Coronary artery (tissue), 2 donors: ENCODE data around the gene PRR23E.

Experiments used
- DNase-seq: peaks from one replicate; pipeline ENCODE4 v3.0.0-alpha.2; 2017; ENCODE audit warnings: low spot score
- H3K27ac ChIP-seq, 2 donors: fragments of 200-600 bp; sonication (generic); one replicate each; pipeline ENCODE4 v1.5.1; 2016 to 2019
- H3K4me3 ChIP-seq: fragments of 200-600 bp; sonication (generic); 2 replicates; pipeline ENCODE4 v1.5.1; 2016; ENCODE audit warnings: mild to moderate bottlenecking, moderate library complexity
- CTCF ChIP-seq: fragments of 200-600 bp; sonication (generic); IDR thresholded peaks from one replicate; pipeline ENCODE4 v1.5.1; 2019; ENCODE audit warnings: antibody characterized with exemption

The PRR23E gene

GRCh38 chr3:127164615-127165014 is 28.3 kb upstream of the PRR23E start:
- DNase-seq, result peak; percentile 63
- no peak for TF ChIP-seq CTCF

GRCh38 chr3:127165036-127165435 is 27.9 kb upstream of the PRR23E start:
- Histone ChIP-seq H3K27ac (no peak overlapping the region), H3K4me3 (no peak overlapping the region)
- no peak for DNase-seq
- no peak for TF ChIP-seq CTCF

More at GRCh38 chr3:127164615-127165014, 28.3 kb upstream of the PRR23E start:
- no peak overlapping the region for H3K27ac ChIP-seq
- no peak overlapping the region for H3K4me3 ChIP-seq

GRCh38 chr3:127165694-127166485 is 27.0 kb upstream of the PRR23E start:
- TF ChIP-seq CTCF, result no peak

GRCh38 chr3:127166501-127167065 is 26.3 kb upstream of the PRR23E start:
- DNase-seq, result peak; percentile 55
- no peak overlapping the region for H3K4me3 ChIP-seq
- H3K27ac ChIP-seq, result no peak overlapping the region
- TF ChIP-seq CTCF, result no peak

More at GRCh38 chr3:127165694-127166485, 27.0 kb upstream of the PRR23E start:
- DNase-seq, result peak; percentile 22
- no peak overlapping the region for H3K27ac ChIP-seq
- H3K4me3 ChIP-seq, result no peak overlapping the region

GRCh38 chr3:127167315-127168043 is 25.5 kb upstream of the PRR23E start:
- no peak overlapping the region for H3K4me3 ChIP-seq
- peak; percentile 53 for DNase-seq
- H3K27ac ChIP-seq, result no peak overlapping the region
- TF ChIP-seq CTCF, result no peak

- H3K4me3 ChIP-seq, result no peak overlapping the region
- H3K27ac ChIP-seq, result no peak overlapping the region
- peak; percentile 62 for DNase-seq
- no peak for TF ChIP-seq CTCF
Observed at GRCh38 chr3:127168271-127168670, 24.7 kb upstream of the PRR23E start.
